Measurements from ENCODE around the gene EXOC3L4. TPM values are rescaled to one million over a fixed set of nuclear protein-coding genes. Genes with fewer than 3 reads are reported as not detected.

EXOC3L4 gene
- total and polyA plus RNA-seq, 4 donors: 24.0 to 77.8 (median 36.7) TPM

- Histone ChIP-seq H3K27ac (ENCODE audit: low read depth in 1 of 2, low read length in 2 of 2) (no peak overlapping the region), H3K4me1 (ENCODE audit: control insufficient read depth in 4 of 4, insufficient read depth in 4 of 4, low read length in 3 of 4) (peaks cover 0 to 3% (median under 1%) of the 10 kb centered on the region in 4 donors), H3K4me3 (ENCODE audit: low read depth in 1 of 3, low read length in 3 of 3) (no peak overlapping the region), H3K9ac (ENCODE audit: low read depth in 1 of 2, low read length in 2 of 2) (no peak overlapping the region), H3K36me3 (ENCODE audit: control insufficient read depth in 4 of 4, insufficient read depth in 3 of 4, low read depth in 1 of 4, low read length in 3 of 4) (no peaks in the 10 kb centered on the region), H3K27me3 (ENCODE audit: control insufficient read depth in 4 of 4, insufficient read depth in 4 of 4, low read length in 3 of 4) (no peaks in the 10 kb centered on the region), H3K9me3 (ENCODE audit: control insufficient read depth in 4 of 4, low read length in 3 of 4) (no peaks in the 10 kb centered on the region)
- 89% methylated on average over 10 of the region's 10 CpGs for WGBS
- DNase-seq (ENCODE audit: low spot score): no peak
- no peak for TF ChIP-seq MAX (IDR thresholded peaks at IDR 0.05)
- no peak for TF ChIP-seq ZBTB33 (IDR thresholded peaks at IDR 0.05)
- TF ChIP-seq FOXA1 (IDR thresholded peaks at IDR 0.05): no peak
- no peak for TF ChIP-seq HNF4G (IDR thresholded peaks at IDR 0.05)
- no peak for TF ChIP-seq EGR1 (IDR thresholded peaks at IDR 0.05; ENCODE audit: low read depth in 2 of 2)
- TF ChIP-seq ATF3 (IDR thresholded peaks at IDR 0.05): no peak
- no peak for TF ChIP-seq FOXA2 (IDR thresholded peaks at IDR 0.05)
- no peak for TF ChIP-seq GABPA (IDR thresholded peaks at IDR 0.05 in 1 of 2, conservative IDR thresholded peaks at IDR 0.05 in 1 of 2)
- TF ChIP-seq YY1 (IDR thresholded peaks at IDR 0.05): no peak
- no peak for TF ChIP-seq REST (IDR thresholded peaks at IDR 0.05)
- TF ChIP-seq HNF4A (conservative IDR thresholded peaks at IDR 0.05): no peak
- TF ChIP-seq CTCF (IDR thresholded peaks at IDR 0.05; ENCODE audit: low read depth, low read length, missing input control): no peak
- no peak for TF ChIP-seq RXRA (IDR thresholded peaks at IDR 0.05)
- no peak for TF ChIP-seq TAF1 (conservative IDR thresholded peaks at IDR 0.05)
- TF ChIP-seq NR2F2 (IDR thresholded peaks at IDR 0.05): no peak
- no peak for TF ChIP-seq RAD21 (IDR thresholded peaks at IDR 0.05)
- TF ChIP-seq JUND (IDR thresholded peaks at IDR 0.05): no peak
- TF ChIP-seq SP1 (IDR thresholded peaks at IDR 0.05): no peak
These were observed 55.1 kb downstream of the EXOC3L4 start for GRCh38 chr14:103149351-103150237.

Data from liver (tissue), 9 donors.